OCI-LY7 (cell line): Measurements from ENCODE around the gene TNIK.

Source experiments
- CTCF ChIP-seq: fragments of 200-600 bp; sonication (generic); conservative IDR thresholded peaks from 2 replicates; pipeline ENCODE4 v1.5.1; 2014; ENCODE audit warnings: mild to moderate bottlenecking, antibody characterized with exemption, low read length, moderate library complexity, mixed read lengths
- EZH2phosphoT487 ChIP-seq: fragments of 200-600 bp; sonication (generic); IDR thresholded peaks from 2 replicates; pipeline ENCODE4 v1.6.1; 2018; ENCODE audit warnings: low read depth, borderline replicate concordance, mild to moderate bottlenecking, mixed run types, antibody characterized with exemption, low read length, moderate library complexity, mixed read lengths

- TF ChIP-seq CTCF, result no peak
- TF ChIP-seq EZH2phosphoT487, result no peak
These were observed 194.0 kb downstream of the TNIK start for GRCh38 chr3:171266034-171266739.
